SK-N-SH treated with all-trans-retinoic acid at 6 μM for 48 hours (cell line): ENCODE data around the gene PAAF1.

Source experiments
- ATAC-seq: fragments of 200-7000 bp; cut with Tn5 transposase; 3 replicates; pipeline ENCODE4 v1.9.1; 2020; ENCODE audit warnings: mild to moderate bottlenecking, moderate library complexity
- ARNTL ChIP-seq: fragments of 450-650 bp; formaldehyde crosslinking; IDR thresholded peaks from 2 replicates; pipeline ENCODE4 v1.5.0; 2020; ENCODE audit warnings: low read depth, mild to moderate bottlenecking, moderate library complexity, borderline replicate concordance
- BACH2 ChIP-seq: fragments of 250-450 bp; sonication (Bioruptor Pico); IDR thresholded peaks from 2 replicates; pipeline ENCODE4 v1.9.0; 2021; ENCODE audit warnings: mild to moderate bottlenecking, borderline replicate concordance
- CSDC2 ChIP-seq: fragments of 250-450 bp; sonication (Bioruptor Pico); IDR thresholded peaks from 2 replicates; pipeline ENCODE4 v1.5.0; 2020; ENCODE audit warnings: mild to moderate bottlenecking, moderate library complexity
- ESRRG ChIP-seq: fragments of 250-450 bp; sonication (Bioruptor Pico); IDR thresholded peaks from 2 replicates; pipeline ENCODE4 v1.6.1; 2021; ENCODE audit warnings: mild to moderate bottlenecking
- GLIS3 ChIP-seq: fragments of 250-450 bp; sonication (Bioruptor Pico); IDR thresholded peaks from 2 replicates; pipeline ENCODE4 v1.5.0; 2020; ENCODE audit warnings: mild to moderate bottlenecking, moderate library complexity
- ISL1 ChIP-seq: fragments of 250-450 bp; sonication (Bioruptor Pico); IDR thresholded peaks from 2 replicates; pipeline ENCODE4 v2.1.2; 2022; ENCODE audit warnings: mild to moderate bottlenecking, moderate library complexity
- OSR1 ChIP-seq: fragments of 250-450 bp; sonication (Bioruptor Pico); IDR thresholded peaks from 2 replicates; pipeline ENCODE4 v1.8.0; 2022; ENCODE audit warnings: moderate library complexity, mild to moderate bottlenecking, inconsistent platforms
- PPARA ChIP-seq: fragments of 250-450 bp; sonication (Bioruptor Pico); IDR thresholded peaks from 2 replicates; pipeline ENCODE4 v1.5.0; 2020; ENCODE audit warnings: mild to moderate bottlenecking, borderline replicate concordance
- RARB ChIP-seq: fragments of 250-450 bp; sonication (Bioruptor Pico); IDR thresholded peaks from 2 replicates; pipeline ENCODE4 v1.8.0; 2021; ENCODE audit warnings: mild to moderate bottlenecking, moderate library complexity
- SNAI2 ChIP-seq: fragments of 250-450 bp; sonication (Bioruptor Pico); IDR thresholded peaks from 2 replicates; pipeline ENCODE4 v1.5.0; 2020; ENCODE audit warnings: mild to moderate bottlenecking, moderate library complexity
- TCF4 ChIP-seq: fragments of 250-450 bp; sonication (Bioruptor Pico); IDR thresholded peaks from 2 replicates; pipeline ENCODE4 v1.8.0; 2021; ENCODE audit warnings: mild to moderate bottlenecking, moderate library complexity, borderline replicate concordance
- TOX ChIP-seq: fragments of 250-450 bp; sonication (Bioruptor Pico); IDR thresholded peaks from 2 replicates; pipeline ENCODE4 v1.8.0; 2021; ENCODE audit warnings: mild to moderate bottlenecking, moderate library complexity, borderline replicate concordance
- ZC3H10 ChIP-seq: fragments of 250-450 bp; sonication (Bioruptor Pico); IDR thresholded peaks from 2 replicates; pipeline ENCODE4 v1.5.1; 2021; ENCODE audit warnings: mild to moderate bottlenecking, moderate library complexity
- ZFP3 ChIP-seq: fragments of 250-450 bp; sonication (Bioruptor Pico); IDR thresholded peaks from 2 replicates; pipeline ENCODE4 v1.5.0; 2020; ENCODE audit warnings: mild to moderate bottlenecking, moderate library complexity
- ZFP30 ChIP-seq: fragments of 450-650 bp; formaldehyde crosslinking; IDR thresholded peaks from 2 replicates; pipeline ENCODE4 v1.5.0; 2022; ENCODE audit warnings: mild to moderate bottlenecking, moderate library complexity
- ZNF565 ChIP-seq: fragments of 450-650 bp; formaldehyde crosslinking; conservative IDR thresholded peaks from 2 replicates; pipeline ENCODE4 v1.5.0; 2020; ENCODE audit warnings: low read depth, mild to moderate bottlenecking, moderate library complexity
- ZNF70 ChIP-seq: fragments of 450-650 bp; formaldehyde crosslinking; IDR thresholded peaks from 2 replicates; pipeline ENCODE4 v1.5.0; 2020; ENCODE audit warnings: mild to moderate bottlenecking, moderate library complexity
- ZNF8 ChIP-seq: fragments of 450-650 bp; formaldehyde crosslinking; IDR thresholded peaks from 2 replicates; pipeline ENCODE4 v1.5.0; 2020; ENCODE audit warnings: mild to moderate bottlenecking, moderate library complexity
- TF ChIP-seq, protein P1 (sequence below): fragments of 250-450 bp; sonication (Bioruptor Pico); IDR thresholded peaks from 2 replicates; pipeline ENCODE4 v1.5.0; 2020; ENCODE audit warnings: mild to moderate bottlenecking, moderate library complexity
- TF ChIP-seq, protein P2 (sequence below): fragments of 250-450 bp; sonication (Bioruptor Pico); IDR thresholded peaks from 2 replicates; pipeline ENCODE4 v1.5.1; 2021; ENCODE audit warnings: mild to moderate bottlenecking, moderate library complexity
- TF ChIP-seq, protein P3 (sequence below): fragments of 250-450 bp; sonication (Bioruptor Pico); IDR thresholded peaks from 2 replicates; pipeline ENCODE4 v1.5.1; 2020; ENCODE audit warnings: low read depth, mild to moderate bottlenecking, moderate library complexity
- TF ChIP-seq, protein P4 (sequence below): fragments of 250-450 bp; sonication (Bioruptor Pico); IDR thresholded peaks from 2 replicates; pipeline ENCODE4 v1.8.0; 2021; ENCODE audit warnings: low read depth, mild to moderate bottlenecking, moderate library complexity, borderline replicate concordance
- TF ChIP-seq, protein P5 (sequence below): fragments of 250-450 bp; sonication (Bioruptor Pico); IDR thresholded peaks from 2 replicates; pipeline ENCODE4 v1.8.0; 2020; ENCODE audit warnings: mild to moderate bottlenecking, moderate library complexity, borderline replicate concordance

Gene PAAF1

DNA sequence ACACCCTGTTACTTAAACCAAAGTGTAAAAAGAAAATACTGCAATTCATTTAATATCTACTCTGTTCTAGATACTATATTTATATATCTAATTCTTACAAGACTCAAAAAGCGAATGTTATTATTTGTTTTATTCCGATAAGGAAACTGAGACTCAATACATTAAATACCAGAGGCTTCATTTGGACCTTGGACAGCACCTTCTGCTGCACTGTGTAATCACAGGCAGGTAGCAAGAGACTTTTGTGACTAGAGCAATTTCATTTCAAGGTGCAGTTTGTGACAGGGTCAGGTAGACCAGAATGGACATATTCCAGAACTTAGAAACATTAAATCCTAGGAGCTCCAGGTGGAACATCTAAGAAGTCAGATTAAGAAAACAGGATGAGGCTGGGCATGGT, 52.6 kb downstream of the PAAF1 start:
- no peak for ATAC-seq
- TF ChIP-seq GLIS3 (CRISPR knock-in tag) (no peak), ZNF70 (no peak), ZFP30 (CRISPR knock-in tag) (no peak), PPARA (no peak), TOX (CRISPR knock-in tag) (no peak), RARB (CRISPR knock-in tag) (no peak), TCF4 (no peak), ZC3H10 (CRISPR knock-in tag) (no peak), ESRRG (CRISPR knock-in tag) (no peak), SNAI2 (CRISPR knock-in tag) (no peak), ARNTL (CRISPR knock-in tag) (no peak), CSDC2 (CRISPR knock-in tag) (no peak), ZNF565 (CRISPR knock-in tag) (no peak), ZFP3 (no peak), ISL1 (CRISPR knock-in tag) (no peak)
- TF ChIP-seq, protein P1, sequence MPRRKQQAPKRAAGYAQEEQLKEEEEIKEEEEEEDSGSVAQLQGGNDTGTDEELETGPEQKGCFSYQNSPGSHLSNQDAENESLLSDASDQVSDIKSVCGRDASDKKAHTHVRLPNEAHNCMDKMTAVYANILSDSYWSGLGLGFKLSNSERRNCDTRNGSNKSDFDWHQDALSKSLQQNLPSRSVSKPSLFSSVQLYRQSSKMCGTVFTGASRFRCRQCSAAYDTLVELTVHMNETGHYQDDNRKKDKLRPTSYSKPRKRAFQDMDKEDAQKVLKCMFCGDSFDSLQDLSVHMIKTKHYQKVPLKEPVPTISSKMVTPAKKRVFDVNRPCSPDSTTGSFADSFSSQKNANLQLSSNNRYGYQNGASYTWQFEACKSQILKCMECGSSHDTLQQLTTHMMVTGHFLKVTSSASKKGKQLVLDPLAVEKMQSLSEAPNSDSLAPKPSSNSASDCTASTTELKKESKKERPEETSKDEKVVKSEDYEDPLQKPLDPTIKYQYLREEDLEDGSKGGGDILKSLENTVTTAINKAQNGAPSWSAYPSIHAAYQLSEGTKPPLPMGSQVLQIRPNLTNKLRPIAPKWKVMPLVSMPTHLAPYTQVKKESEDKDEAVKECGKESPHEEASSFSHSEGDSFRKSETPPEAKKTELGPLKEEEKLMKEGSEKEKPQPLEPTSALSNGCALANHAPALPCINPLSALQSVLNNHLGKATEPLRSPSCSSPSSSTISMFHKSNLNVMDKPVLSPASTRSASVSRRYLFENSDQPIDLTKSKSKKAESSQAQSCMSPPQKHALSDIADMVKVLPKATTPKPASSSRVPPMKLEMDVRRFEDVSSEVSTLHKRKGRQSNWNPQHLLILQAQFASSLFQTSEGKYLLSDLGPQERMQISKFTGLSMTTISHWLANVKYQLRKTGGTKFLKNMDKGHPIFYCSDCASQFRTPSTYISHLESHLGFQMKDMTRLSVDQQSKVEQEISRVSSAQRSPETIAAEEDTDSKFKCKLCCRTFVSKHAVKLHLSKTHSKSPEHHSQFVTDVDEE (CRISPR knock-in tag), result no peak
- TF ChIP-seq, protein P2, sequence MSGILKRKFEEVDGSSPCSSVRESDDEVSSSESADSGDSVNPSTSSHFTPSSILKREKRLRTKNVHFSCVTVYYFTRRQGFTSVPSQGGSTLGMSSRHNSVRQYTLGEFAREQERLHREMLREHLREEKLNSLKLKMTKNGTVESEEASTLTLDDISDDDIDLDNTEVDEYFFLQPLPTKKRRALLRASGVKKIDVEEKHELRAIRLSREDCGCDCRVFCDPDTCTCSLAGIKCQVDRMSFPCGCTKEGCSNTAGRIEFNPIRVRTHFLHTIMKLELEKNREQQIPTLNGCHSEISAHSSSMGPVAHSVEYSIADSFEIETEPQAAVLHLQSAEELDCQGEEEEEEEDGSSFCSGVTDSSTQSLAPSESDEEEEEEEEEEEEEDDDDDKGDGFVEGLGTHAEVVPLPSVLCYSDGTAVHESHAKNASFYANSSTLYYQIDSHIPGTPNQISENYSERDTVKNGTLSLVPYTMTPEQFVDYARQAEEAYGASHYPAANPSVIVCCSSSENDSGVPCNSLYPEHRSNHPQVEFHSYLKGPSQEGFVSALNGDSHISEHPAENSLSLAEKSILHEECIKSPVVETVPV (CRISPR knock-in tag), result no peak
- TF ChIP-seq, protein P3, sequence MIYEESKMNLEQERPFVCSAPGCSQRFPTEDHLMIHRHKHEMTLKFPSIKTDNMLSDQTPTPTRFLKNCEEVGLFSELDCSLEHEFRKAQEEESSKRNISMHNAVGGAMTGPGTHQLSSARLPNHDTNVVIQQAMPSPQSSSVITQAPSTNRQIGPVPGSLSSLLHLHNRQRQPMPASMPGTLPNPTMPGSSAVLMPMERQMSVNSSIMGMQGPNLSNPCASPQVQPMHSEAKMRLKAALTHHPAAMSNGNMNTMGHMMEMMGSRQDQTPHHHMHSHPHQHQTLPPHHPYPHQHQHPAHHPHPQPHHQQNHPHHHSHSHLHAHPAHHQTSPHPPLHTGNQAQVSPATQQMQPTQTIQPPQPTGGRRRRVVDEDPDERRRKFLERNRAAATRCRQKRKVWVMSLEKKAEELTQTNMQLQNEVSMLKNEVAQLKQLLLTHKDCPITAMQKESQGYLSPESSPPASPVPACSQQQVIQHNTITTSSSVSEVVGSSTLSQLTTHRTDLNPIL (CRISPR knock-in tag), result no peak

DNA sequence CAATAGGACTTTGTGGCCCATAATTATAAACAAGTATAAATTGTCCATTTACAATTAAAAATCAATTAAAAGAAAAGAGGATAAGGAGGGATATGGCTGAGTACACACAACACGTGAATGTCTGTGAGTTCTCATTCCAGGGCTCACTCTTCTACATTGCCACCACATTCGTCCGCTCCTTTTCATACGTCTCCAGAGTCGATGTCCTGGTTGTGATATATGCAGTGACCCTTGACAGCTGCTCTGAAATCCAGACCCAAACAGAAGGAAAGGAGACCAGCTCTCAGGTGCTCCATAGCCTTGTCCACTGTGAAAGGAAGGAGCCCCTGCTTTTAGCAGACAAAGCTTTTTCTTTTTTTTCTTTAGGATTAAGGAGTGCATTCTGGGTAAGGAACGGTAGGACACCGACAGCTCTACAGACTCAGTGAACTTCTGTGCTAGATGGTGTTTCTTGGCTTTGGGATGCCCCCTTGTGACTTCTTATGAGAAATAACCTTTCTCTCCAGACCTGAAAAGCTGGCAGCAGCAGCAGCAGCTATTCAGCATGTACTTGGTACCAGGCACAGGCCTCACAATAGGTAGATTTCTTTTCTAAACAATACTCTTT, 54.3 kb downstream of the PAAF1 start:
- no peak for TF ChIP-seq RARB (CRISPR knock-in tag)
- no peak for TF ChIP-seq CSDC2 (CRISPR knock-in tag)
- TF ChIP-seq, protein P4, sequence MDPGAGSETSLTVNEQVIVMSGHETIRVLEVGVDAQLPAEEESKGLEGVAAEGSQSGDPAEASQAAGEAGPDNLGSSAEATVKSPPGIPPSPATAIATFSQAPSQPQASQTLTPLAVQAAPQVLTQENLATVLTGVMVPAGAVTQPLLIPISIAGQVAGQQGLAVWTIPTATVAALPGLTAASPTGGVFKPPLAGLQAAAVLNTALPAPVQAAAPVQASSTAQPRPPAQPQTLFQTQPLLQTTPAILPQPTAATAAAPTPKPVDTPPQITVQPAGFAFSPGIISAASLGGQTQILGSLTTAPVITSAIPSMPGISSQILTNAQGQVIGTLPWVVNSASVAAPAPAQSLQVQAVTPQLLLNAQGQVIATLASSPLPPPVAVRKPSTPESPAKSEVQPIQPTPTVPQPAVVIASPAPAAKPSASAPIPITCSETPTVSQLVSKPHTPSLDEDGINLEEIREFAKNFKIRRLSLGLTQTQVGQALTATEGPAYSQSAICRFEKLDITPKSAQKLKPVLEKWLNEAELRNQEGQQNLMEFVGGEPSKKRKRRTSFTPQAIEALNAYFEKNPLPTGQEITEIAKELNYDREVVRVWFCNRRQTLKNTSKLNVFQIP (CRISPR knock-in tag), result no peak
- TF ChIP-seq SNAI2 (CRISPR knock-in tag), result no peak
- no peak for TF ChIP-seq ZNF70
- no peak for TF ChIP-seq GLIS3 (CRISPR knock-in tag)
- TF ChIP-seq ZNF8 (CRISPR knock-in tag), result no peak
- TF ChIP-seq, protein P5, sequence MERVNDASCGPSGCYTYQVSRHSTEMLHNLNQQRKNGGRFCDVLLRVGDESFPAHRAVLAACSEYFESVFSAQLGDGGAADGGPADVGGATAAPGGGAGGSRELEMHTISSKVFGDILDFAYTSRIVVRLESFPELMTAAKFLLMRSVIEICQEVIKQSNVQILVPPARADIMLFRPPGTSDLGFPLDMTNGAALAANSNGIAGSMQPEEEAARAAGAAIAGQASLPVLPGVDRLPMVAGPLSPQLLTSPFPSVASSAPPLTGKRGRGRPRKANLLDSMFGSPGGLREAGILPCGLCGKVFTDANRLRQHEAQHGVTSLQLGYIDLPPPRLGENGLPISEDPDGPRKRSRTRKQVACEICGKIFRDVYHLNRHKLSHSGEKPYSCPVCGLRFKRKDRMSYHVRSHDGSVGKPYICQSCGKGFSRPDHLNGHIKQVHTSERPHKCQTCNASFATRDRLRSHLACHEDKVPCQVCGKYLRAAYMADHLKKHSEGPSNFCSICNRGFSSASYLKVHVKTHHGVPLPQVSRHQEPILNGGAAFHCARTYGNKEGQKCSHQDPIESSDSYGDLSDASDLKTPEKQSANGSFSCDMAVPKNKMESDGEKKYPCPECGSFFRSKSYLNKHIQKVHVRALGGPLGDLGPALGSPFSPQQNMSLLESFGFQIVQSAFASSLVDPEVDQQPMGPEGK (CRISPR knock-in tag), result no peak
- TF ChIP-seq BACH2, result no peak
- no peak for TF ChIP-seq ARNTL (CRISPR knock-in tag)
- TF ChIP-seq ZNF565 (CRISPR knock-in tag), result no peak
- no peak for TF ChIP-seq ZFP3
- TF ChIP-seq ISL1 (CRISPR knock-in tag), result no peak
- no peak for TF ChIP-seq TCF4
- TF ChIP-seq, protein P2 (CRISPR knock-in tag), result no peak
- no peak for TF ChIP-seq TOX (CRISPR knock-in tag)
- TF ChIP-seq OSR1 (CRISPR knock-in tag), result no peak
- peak; percentile 100 for ATAC-seq
